K562 (cell line): ENCODE results near the gene SHROOM3.

ENCODE experiments used
- CHD1 ChIP-seq: fragments of 200-600 bp; sonication (generic); IDR thresholded peaks from one replicate; pipeline ENCODE4 v1.6.1; 2012; ENCODE audit warnings: mild to moderate bottlenecking, moderate library complexity, low read length, inconsistent platforms
- COPS2 ChIP-seq: fragments of 450-650 bp; conservative IDR thresholded peaks from 2 replicates; pipeline ENCODE4 v1.6.1; 2016; ENCODE audit warnings: mild to moderate bottlenecking, moderate library complexity
- EGR1 ChIP-seq: fragments of 450-650 bp; conservative IDR thresholded peaks from 2 replicates; pipeline ENCODE4 v1.6.1; 2017; ENCODE audit warnings: mild to moderate bottlenecking
- MAFK ChIP-seq: IDR thresholded peaks from 2 replicates; pipeline ENCODE4 v1.6.1; 2011; ENCODE audit warnings: low read length, improper control_type of control experiment
- MAX ChIP-seq: sonication (generic); formaldehyde crosslinking; IDR thresholded peaks from 2 replicates; pipeline ENCODE4 v1.9.0; 2022; ENCODE audit warnings: mild to moderate bottlenecking, missing genetic modification reagents
- MTA1 ChIP-seq: fragments of 450-650 bp; IDR thresholded peaks from 2 replicates; pipeline ENCODE4 v1.6.1; 2017; ENCODE audit warnings: borderline replicate concordance
- POLR2A ChIP-seq: fragments of 450-650 bp; conservative IDR thresholded peaks from 2 replicates; pipeline ENCODE4 v1.6.1; 2016
- SLC30A9 ChIP-seq: fragments of 250-450 bp; sonication (Bioruptor Pico); IDR thresholded peaks from 2 replicates; pipeline ENCODE4 v1.8.0; 2022; ENCODE audit warnings: mild to moderate bottlenecking, moderate library complexity
- TGIF2 ChIP-seq: sonication (generic); formaldehyde crosslinking; IDR thresholded peaks from 2 replicates; pipeline ENCODE4 v1.8.1; 2022; ENCODE audit warnings: mild to moderate bottlenecking, missing genetic modification reagents, moderate library complexity
- TF ChIP-seq, protein P1 (sequence below), 3 experiments: IDR thresholded peaks in 2 of 3; conservative IDR thresholded peaks in 1 of 3; 2 replicates each; pipeline ENCODE4 v1.5.1; 2011 to 2012; ENCODE audit warnings: low read length in 3 of 3, mild to moderate bottlenecking in 3 of 3, control low read depth in 2 of 3, improper control_type of control experiment in 1 of 3, inconsistent platforms in 1 of 3, low read depth in 1 of 3, mixed read lengths in 1 of 3, moderate library complexity in 1 of 3; ENCODE audit not compliant: insufficient read depth in 2 of 3

GRCh38 chr4:76740192-76740591 lies 305.2 kb downstream of the SHROOM3 start:
- TF ChIP-seq POLR2A (no peak), TGIF2 (CRISPR knock-in tag) (no peak), CHD1 (no peak), COPS2 (no peak), SLC30A9 (CRISPR knock-in tag) (no peak), EGR1 (no peak), MAX (no peak), MTA1 (no peak), MAFK (no peak)
- TF ChIP-seq, protein P1, sequence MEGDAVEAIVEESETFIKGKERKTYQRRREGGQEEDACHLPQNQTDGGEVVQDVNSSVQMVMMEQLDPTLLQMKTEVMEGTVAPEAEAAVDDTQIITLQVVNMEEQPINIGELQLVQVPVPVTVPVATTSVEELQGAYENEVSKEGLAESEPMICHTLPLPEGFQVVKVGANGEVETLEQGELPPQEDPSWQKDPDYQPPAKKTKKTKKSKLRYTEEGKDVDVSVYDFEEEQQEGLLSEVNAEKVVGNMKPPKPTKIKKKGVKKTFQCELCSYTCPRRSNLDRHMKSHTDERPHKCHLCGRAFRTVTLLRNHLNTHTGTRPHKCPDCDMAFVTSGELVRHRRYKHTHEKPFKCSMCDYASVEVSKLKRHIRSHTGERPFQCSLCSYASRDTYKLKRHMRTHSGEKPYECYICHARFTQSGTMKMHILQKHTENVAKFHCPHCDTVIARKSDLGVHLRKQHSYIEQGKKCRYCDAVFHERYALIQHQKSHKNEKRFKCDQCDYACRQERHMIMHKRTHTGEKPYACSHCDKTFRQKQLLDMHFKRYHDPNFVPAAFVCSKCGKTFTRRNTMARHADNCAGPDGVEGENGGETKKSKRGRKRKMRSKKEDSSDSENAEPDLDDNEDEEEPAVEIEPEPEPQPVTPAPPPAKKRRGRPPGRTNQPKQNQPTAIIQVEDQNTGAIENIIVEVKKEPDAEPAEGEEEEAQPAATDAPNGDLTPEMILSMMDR (IDR thresholded peaks at IDR 0.05 in 2 of 3, conservative IDR thresholded peaks at IDR 0.05 in 1 of 3; ENCODE audit: insufficient read depth in 2 of 3, low read depth in 1 of 3, low read length in 3 of 3) = no peak
